Vagina (tissue), 2 donors: Measurements from ENCODE around the gene ATXN1. TPM values are rescaled to one million over a fixed set of nuclear protein-coding genes. Genes with fewer than 3 reads are reported as not detected.

Experiments
- DNase-seq, 2 donors: peaks; one replicate each; pipeline ENCODE4 v3.0.0-alpha.2; 2017; ENCODE audit errors: extremely low spot score in 2 of 2
- H3K27ac ChIP-seq: fragments of 200-600 bp; sonication (generic); one replicate; pipeline ENCODE4 v1.5.1; 2019
- H3K27me3 ChIP-seq: fragments of 200-600 bp; sonication (generic); one replicate; pipeline ENCODE4 v1.5.1; 2019
- H3K36me3 ChIP-seq, 2 donors: fragments of 200-600 bp; sonication (generic); one replicate each; pipeline ENCODE4 v1.5.1; 2017 to 2019
- H3K4me1 ChIP-seq: fragments of 200-600 bp; sonication (generic); one replicate; pipeline ENCODE4 v1.5.1; 2019
- H3K4me3 ChIP-seq, 2 donors: fragments of 200-600 bp; sonication (generic); 1 replicate in 1 of 2; 2 replicates in 1 of 2; pipeline ENCODE4 v1.5.1; 2016 to 2019
- H3K9me3 ChIP-seq: fragments of 200-600 bp; sonication (generic); one replicate; pipeline ENCODE4 v1.5.1; 2019
- CTCF ChIP-seq, 3 experiments: fragments of 450-650 bp in 2 of 3; fragments of 200-600 bp in 1 of 3; sonication (generic) in 1 of 3; IDR thresholded peaks; one replicate each; pipeline ENCODE4 v1.5.1; 2017 to 2019; ENCODE audit warnings: antibody characterized with exemption in 3 of 3, mild to moderate bottlenecking in 2 of 3, moderate library complexity in 2 of 3
- POLR2A ChIP-seq, 2 donors: fragments of 450-650 bp; IDR thresholded peaks; one replicate each; pipeline ENCODE4 v1.6.1; 2017; ENCODE audit warnings: antibody characterized with exemption in 2 of 2, mild to moderate bottlenecking in 2 of 2, moderate library complexity in 2 of 2
- POLR2AphosphoS5 ChIP-seq, 2 donors: sonication (generic); formaldehyde crosslinking; IDR thresholded peaks; one replicate each; pipeline ENCODE4 v1.9.0; 2017; ENCODE audit warnings: antibody characterized with exemption in 2 of 2, mild to moderate bottlenecking in 2 of 2, low read depth in 1 of 2; ENCODE audit not compliant: insufficient read depth in 1 of 2
- intact Hi-C: fragments of 100-400 bp; cut with DNase I; formaldehyde crosslinking; loops from one replicate; pipeline ENCODE4 v1.15.1; 2023
- total RNA-seq: library from RNA; depleted of rRNA; stranded (reverse); fragments of >200 nt; gene quantifications from one replicate; pipeline ENCODE4 v1.2.3, GENCODE V29; 2016

Gene ATXN1
- total RNA-seq, 1 donor from 2014 or later: 43.2 TPM

GRCh38 chr6:16338577-16339264 is 422.5 kb downstream of the ATXN1 start:
- DNase-seq: no peak
- no peak overlapping the region for H3K4me3 ChIP-seq
- H3K27ac ChIP-seq: peak overlapping the region; percentile 65
- H3K27me3 ChIP-seq: no peaks in the 10 kb centered on the region
- TF ChIP-seq POLR2A (IDR thresholded peaks at IDR 0.05) (no peak), CTCF (IDR thresholded peaks at IDR 0.05) (peak in 1 of 3 experiments; percentile 48), POLR2AphosphoS5 (IDR thresholded peaks at IDR 0.05; ENCODE audit: insufficient read depth in 1 of 2, low read depth in 1 of 2) (peak; percentile 48 to 78)
- no peaks in the 10 kb centered on the region for H3K36me3 ChIP-seq
- peaks cover 58% of the 10 kb centered on the region for H3K4me1 ChIP-seq
- no peaks in the 10 kb centered on the region for H3K9me3 ChIP-seq
- intact Hi-C loops: loop anchor here (5.0 to 10.0 kb wide), 2 partner anchors 69 to 166 kb away; no protein-coding TSS in a partner anchor

DNA sequence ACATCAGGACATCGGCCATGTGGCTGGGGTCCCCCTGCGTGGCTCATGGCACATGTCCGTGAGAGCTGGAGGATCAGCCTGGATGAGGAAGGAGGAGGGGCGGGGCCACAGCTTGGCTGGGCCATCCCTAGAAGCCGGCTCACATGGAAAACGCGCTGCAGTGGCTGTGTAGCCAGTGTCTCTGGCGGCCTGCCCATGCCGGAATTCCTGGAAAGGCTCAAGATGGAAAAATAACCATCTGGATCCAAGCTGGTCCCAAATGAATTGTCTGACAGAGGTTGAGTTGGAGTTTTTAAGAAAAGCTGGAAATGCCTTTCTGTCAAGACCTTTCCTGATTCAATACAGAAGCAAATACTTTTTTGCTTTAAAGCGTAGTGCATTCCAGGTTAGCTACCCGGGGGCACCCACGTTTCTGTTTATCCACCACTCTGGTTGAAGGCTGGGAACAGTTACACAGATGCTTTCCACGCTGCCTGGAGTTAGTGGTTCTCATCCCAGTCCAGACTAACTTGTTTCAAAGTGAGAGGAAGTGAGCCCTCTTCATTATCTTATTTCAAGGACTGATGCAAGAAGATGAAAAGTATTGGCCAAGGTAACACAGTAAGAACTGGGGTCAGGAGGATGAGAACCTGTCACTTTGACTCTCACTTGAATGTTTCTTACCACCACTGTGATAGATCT is 423.8 kb downstream of the ATXN1 start:
- intact Hi-C loops: loop anchor here (5.0 to 10.0 kb wide), 2 partner anchors 70 to 167 kb away; no protein-coding TSS in a partner anchor
- peak overlapping the region; percentile 65 for H3K27ac ChIP-seq
- TF ChIP-seq POLR2AphosphoS5 (IDR thresholded peaks at IDR 0.05; ENCODE audit: insufficient read depth in 1 of 2, low read depth in 1 of 2) (peak; percentile 75 to 82), CTCF (IDR thresholded peaks at IDR 0.05) (no peak), POLR2A (IDR thresholded peaks at IDR 0.05) (no peak)
- DNase-seq: no peak
- H3K9me3 ChIP-seq: no peaks in the 10 kb centered on the region
- no peaks in the 10 kb centered on the region for H3K36me3 ChIP-seq
- H3K27me3 ChIP-seq: no peaks in the 10 kb centered on the region
- H3K4me3 ChIP-seq: no peak overlapping the region
- peaks cover 71% of the 10 kb centered on the region for H3K4me1 ChIP-seq

DNA sequence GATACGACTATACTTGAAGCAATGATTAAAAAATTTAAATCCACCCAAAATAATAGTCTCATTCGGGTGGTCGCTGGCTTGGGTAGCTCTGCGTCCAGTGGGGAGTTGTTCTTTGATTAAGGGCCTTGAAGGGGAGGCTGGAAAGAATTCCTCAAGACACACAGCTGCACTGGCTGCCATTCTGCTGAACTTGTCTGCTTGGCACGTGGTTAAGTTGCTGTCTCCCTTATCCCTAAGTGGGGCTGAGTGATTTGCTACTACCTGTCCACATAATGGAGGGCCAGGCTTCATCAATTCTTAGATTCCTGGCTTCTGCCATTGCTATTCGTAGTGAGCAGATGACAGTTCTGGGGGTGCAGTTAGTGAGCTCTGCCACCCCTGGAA is 424.4 kb downstream of the ATXN1 start:
- H3K4me1 ChIP-seq: peaks cover 75% of the 10 kb centered on the region
- intact Hi-C loops: loop anchor here (5.0 to 10.0 kb wide), 2 partner anchors 70 to 168 kb away; no protein-coding TSS in a partner anchor
- H3K4me3 ChIP-seq: no peak overlapping the region
- no peaks in the 10 kb centered on the region for H3K9me3 ChIP-seq
- no peaks in the 10 kb centered on the region for H3K27me3 ChIP-seq
- no peaks in the 10 kb centered on the region for H3K36me3 ChIP-seq
- no peak for DNase-seq
- peak overlapping the region; percentile 65 for H3K27ac ChIP-seq
- TF ChIP-seq POLR2AphosphoS5 (IDR thresholded peaks at IDR 0.05; ENCODE audit: insufficient read depth in 1 of 2, low read depth in 1 of 2) (no peak), CTCF (IDR thresholded peaks at IDR 0.05) (no peak), POLR2A (IDR thresholded peaks at IDR 0.05) (no peak)

DNA sequence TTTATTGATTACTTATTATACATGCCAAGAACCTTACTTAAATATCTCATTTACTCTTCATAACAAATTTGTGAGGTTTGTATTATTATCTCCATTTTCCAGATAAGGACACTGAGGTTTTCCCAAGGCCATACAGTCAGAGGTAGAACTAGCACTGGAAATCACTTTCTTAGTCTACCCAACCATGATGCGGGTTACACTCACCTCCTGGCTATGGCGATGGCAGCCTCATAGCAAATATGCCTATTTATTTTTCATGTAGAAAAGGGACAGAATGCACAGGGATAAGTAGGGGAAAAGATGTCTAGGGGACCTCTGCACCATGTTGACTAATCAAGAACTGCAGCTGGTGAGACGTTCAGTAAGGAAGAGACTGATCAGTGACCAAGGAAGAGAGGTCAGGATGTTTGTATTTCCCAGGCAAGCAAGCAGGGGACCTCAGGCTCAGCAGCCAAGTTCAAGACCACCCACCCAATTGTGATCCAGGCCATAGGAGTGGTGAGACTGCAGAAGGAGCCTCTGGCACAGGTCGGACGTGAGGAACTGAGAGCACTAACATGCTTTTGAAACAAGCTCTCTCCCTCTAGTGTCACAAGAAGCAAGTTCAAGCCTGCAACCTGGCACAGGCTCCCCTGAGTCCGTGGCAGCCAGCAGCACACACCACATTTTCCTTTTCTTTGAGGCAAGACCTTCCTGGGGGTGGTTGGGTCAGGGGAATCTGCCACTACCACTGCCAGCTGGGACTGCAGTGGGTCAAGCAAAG is 425.0 kb downstream of the ATXN1 start:
- H3K36me3 ChIP-seq: no peaks in the 10 kb centered on the region

More for the DNA sequence above, 425.0 kb downstream of the ATXN1 start:
- Histone ChIP-seq H3K4me3 (no peak overlapping the region), H3K4me1 (peaks cover 82% of the 10 kb centered on the region), H3K9me3 (no peaks in the 10 kb centered on the region), H3K27me3 (no peaks in the 10 kb centered on the region), H3K27ac (peak overlapping the region; percentile 65)
- no peak for TF ChIP-seq POLR2AphosphoS5 (IDR thresholded peaks at IDR 0.05; ENCODE audit: insufficient read depth in 1 of 2, low read depth in 1 of 2)
- TF ChIP-seq POLR2A (IDR thresholded peaks at IDR 0.05): no peak
- no peak for TF ChIP-seq CTCF (IDR thresholded peaks at IDR 0.05)
- no peak for DNase-seq
- intact Hi-C loops: loop anchor here (5.0 to 10.0 kb wide), 2 partner anchors 71 to 169 kb away; no protein-coding TSS in a partner anchor
